Transverse colon (tissue), 4 donors: ENCODE results near the gene PJA1. TPM values are rescaled to one million over a fixed set of nuclear protein-coding genes. Genes with fewer than 3 reads are reported as not detected.

Source experiments
- DNase-seq: peaks from one replicate; pipeline ENCODE4 v3.0.0-alpha.2; 2019
- H3K27ac ChIP-seq, 4 donors: fragments of 200-600 bp; sonication (generic); 2 replicates each; pipeline ENCODE4 v1.5.1; 2016 to 2018; ENCODE audit warnings: inconsistent platforms in 4 of 4
- H3K27me3 ChIP-seq: fragments of 200-600 bp; sonication (generic); 2 replicates; pipeline ENCODE4 v1.5.1; 2017; ENCODE audit warnings: inconsistent platforms
- H3K36me3 ChIP-seq, 4 donors: fragments of 200-600 bp; sonication (generic); 2 replicates each; pipeline ENCODE4 v1.5.1; 2017 to 2019; ENCODE audit warnings: inconsistent platforms in 4 of 4
- H3K4me1 ChIP-seq, 4 donors: fragments of 200-600 bp; sonication (generic); 2 replicates each; pipeline ENCODE4 v1.5.1; 2017 to 2020; ENCODE audit warnings: inconsistent platforms in 4 of 4
- H3K4me3 ChIP-seq, 4 donors: fragments of 200-600 bp; sonication (generic); 1 replicate in 1 of 4; 2 replicates in 3 of 4; pipeline versions ENCODE4 v1.5.1 to v1.6.1; 2017 to 2019; ENCODE audit warnings: inconsistent platforms in 4 of 4
- H3K9me3 ChIP-seq, 2 donors: fragments of 200-600 bp; sonication (generic); 2 replicates each; pipeline ENCODE4 v1.5.1; 2017 to 2019; ENCODE audit warnings: inconsistent platforms in 2 of 2
- CTCF ChIP-seq, 5 experiments: fragments of 200-600 bp in 3 of 5; fragments of 450-650 bp in 2 of 5; sonication (generic) in 3 of 5; IDR thresholded peaks; 1 replicate in 2 of 5; 2 replicates in 3 of 5; pipeline ENCODE4 v1.5.1; 2016 to 2017; ENCODE audit warnings: antibody characterized with exemption in 5 of 5, inconsistent platforms in 3 of 5, mild to moderate bottlenecking in 2 of 5, moderate library complexity in 1 of 5
- EP300 ChIP-seq: sonication (generic); formaldehyde crosslinking; IDR thresholded peaks from one replicate; pipeline ENCODE4 v1.6.1; 2017; ENCODE audit warnings: antibody characterized with exemption, low read depth
- POLR2A ChIP-seq: fragments of 450-650 bp; IDR thresholded peaks from one replicate; pipeline ENCODE4 v1.6.1; 2016; ENCODE audit warnings: antibody characterized with exemption, mild to moderate bottlenecking, moderate library complexity
- POLR2AphosphoS5 ChIP-seq, 3 donors: sonication (generic); formaldehyde crosslinking; IDR thresholded peaks; one replicate each; pipeline ENCODE4 v1.6.1; 2016; ENCODE audit warnings: antibody characterized with exemption in 3 of 3
- WGBS, 2 donors: methylation state at CpG; one replicate each; pipeline ENCODE4 v1.1.5; 2018; ENCODE audit warnings: low coverage in 1 of 2; 5-methylcytosine and 5-hydroxymethylcytosine counted together
- in situ Hi-C, 4 donors: fragments of 200-750 bp; cut with MboI; loops; one replicate each; pipeline versions ENCODE4 v1.15.0 to v1.15.1; 2017; ENCODE audit warnings: low sequenced_read_pairs in 3 of 4, low pct_ligation_motif_present in 1 of 4, low pct_unique_long_range_greater_than_20kb in 1 of 4
- intact Hi-C: fragments of 100-400 bp; cut with DNase I; formaldehyde crosslinking; loops from one replicate; pipeline ENCODE4 v1.15.1; 2023; ENCODE audit warnings: low total_unique reads
- total RNA-seq, 4 donors: library from RNA; depleted of rRNA; stranded (reverse); fragments of >200 nt; gene quantifications; one replicate each; pipeline ENCODE4 v1.1.0, GENCODE V29; 2016

PJA1 gene
- total RNA-seq, 4 donors from 2014 or later, result 2.2 to 31.4 (median 6.9) TPM

GRCh38 chrX:69170319-69170718 lies 5.1 kb upstream of the PJA1 start:
- H3K4me1 ChIP-seq, result no peaks in the 10 kb centered on the region
- DNase-seq, result no peak
- H3K9me3 ChIP-seq, result no peaks in the 10 kb centered on the region
- in situ Hi-C loops (no loop called here), intact Hi-C loops (no loop called here)
- H3K27me3 ChIP-seq, result no peaks in the 10 kb centered on the region
- TF ChIP-seq POLR2A (no peak), CTCF (IDR thresholded peaks at IDR 0.05) (no peak), EP300 (no peak)
- no peak overlapping the region for H3K27ac ChIP-seq
- no peaks in the 10 kb centered on the region for H3K36me3 ChIP-seq
- H3K4me3 ChIP-seq, result no peak overlapping the region

GRCh38 chrX:69163936-69164741 lies 1.1 kb downstream of the PJA1 start:
- in situ Hi-C loops (no loop called here), intact Hi-C loops (no loop called here)
- WGBS, 2 donors, result 26 to 47% methylated on average over 5 to 23 of the region's 23 CpGs
- no peaks in the 10 kb centered on the region for H3K36me3 ChIP-seq
- H3K27ac ChIP-seq, result peak overlapping the region; percentile 64 to 86 (median 78)
- no peaks in the 10 kb centered on the region for H3K9me3 ChIP-seq
- TF ChIP-seq CTCF (IDR thresholded peaks at IDR 0.05) (no peak), POLR2AphosphoS5 (IDR thresholded peaks at IDR 0.05) (no peak), POLR2A (no peak), EP300 (no peak)
- peak; percentile 27 for DNase-seq
- peak overlapping the region; percentile 12 to 78 (median 56) for H3K4me3 ChIP-seq
- no peaks in the 10 kb centered on the region for H3K27me3 ChIP-seq
- peaks cover 0 to 5% (median 2%) of the 10 kb centered on the region in 4 donors for H3K4me1 ChIP-seq

- WGBS, 2 donors, result 77 to 90% methylated on average over 2 to 9 of the region's 9 CpGs
- TF ChIP-seq CTCF (IDR thresholded peaks at IDR 0.05) (no peak), POLR2AphosphoS5 (IDR thresholded peaks at IDR 0.05) (no peak), EP300 (no peak), POLR2A (no peak)
- H3K4me3 ChIP-seq, result no peak overlapping the region
- H3K4me1 ChIP-seq, result peaks cover 0 to 5% (median 2%) of the 10 kb centered on the region in 4 donors
- H3K36me3 ChIP-seq, result no peaks in the 10 kb centered on the region
- intact Hi-C loops, result no loop called here
- no peaks in the 10 kb centered on the region for H3K27me3 ChIP-seq
- in situ Hi-C loops, result no loop called here
- no peak for DNase-seq
- no peak overlapping the region for H3K27ac ChIP-seq
- H3K9me3 ChIP-seq, result no peaks in the 10 kb centered on the region
Measured at GRCh38 chrX:69162361-69162865, 2.8 kb downstream of the PJA1 start.

- Histone ChIP-seq H3K4me1 (peaks cover 0 to 5% (median 2%) of the 10 kb centered on the region in 4 donors), H3K27me3 (no peaks in the 10 kb centered on the region), H3K9me3 (no peaks in the 10 kb centered on the region), H3K36me3 (no peaks in the 10 kb centered on the region), H3K27ac (no peak overlapping the region), H3K4me3 (no peak overlapping the region)
- TF ChIP-seq CTCF (IDR thresholded peaks at IDR 0.05) (no peak), POLR2A (no peak), EP300 (no peak), POLR2AphosphoS5 (IDR thresholded peaks at IDR 0.05) (no peak)
- no peak for DNase-seq
- intact Hi-C loops (no loop called here), in situ Hi-C loops (no loop called here)
- 87% methylated on average over 26 of the region's 26 CpGs; no CpG with 5 or more reads in 1 of the 2 donors for WGBS, 2 donors
Measured at GRCh38 chrX:69161786-69162349, 3.4 kb downstream of the PJA1 start.
